GM18951 (cell line): ENCODE measurements around the gene FRMD4B.
"Not testable (repeated sequence)": the region's sequence is repeated elsewhere in the genome, so short reads cannot be mapped to it uniquely, and the experiment has no call there.

Source experiments
- POLR2A ChIP-seq: IDR thresholded peaks from 4 replicates; pipeline ENCODE4 v1.6.1; 2011; ENCODE audit warnings: mild to moderate bottlenecking; ENCODE audit not compliant: insufficient read length, insufficient read depth; ENCODE audit errors: extremely low read depth
- in situ Hi-C: fragments of 300-500 bp; cut with MboI; formaldehyde crosslinking; loops from one replicate; pipeline ENCODE4 v1.12.0; 2022; ENCODE audit warnings: low sequenced_read_pairs, mixed read lengths, inconsistent platforms; ENCODE audit not compliant: unreplicated experiment

FRMD4B gene

DNA sequence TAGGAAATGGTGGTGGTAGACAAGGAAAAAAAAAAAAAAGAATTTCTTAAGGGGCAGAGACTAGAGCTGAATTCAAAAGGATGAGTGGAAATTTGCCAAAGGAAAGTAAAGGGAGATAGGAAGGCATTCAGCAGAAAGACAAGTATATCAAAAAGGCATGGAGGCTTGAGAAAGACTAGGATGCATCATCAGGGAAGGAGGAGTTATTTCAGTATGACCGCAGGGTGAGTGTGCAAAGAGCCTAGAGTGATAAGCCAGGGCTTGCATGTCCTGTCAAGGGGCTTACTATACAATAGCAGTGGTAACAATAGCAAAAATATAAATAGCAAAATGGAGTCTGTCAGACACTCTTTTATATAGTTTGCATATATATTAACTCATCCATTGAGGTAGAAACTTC is 112.0 kb downstream of the FRMD4B start:
- TF ChIP-seq POLR2A = no peak
- in situ Hi-C loops = no loop called here

DNA sequence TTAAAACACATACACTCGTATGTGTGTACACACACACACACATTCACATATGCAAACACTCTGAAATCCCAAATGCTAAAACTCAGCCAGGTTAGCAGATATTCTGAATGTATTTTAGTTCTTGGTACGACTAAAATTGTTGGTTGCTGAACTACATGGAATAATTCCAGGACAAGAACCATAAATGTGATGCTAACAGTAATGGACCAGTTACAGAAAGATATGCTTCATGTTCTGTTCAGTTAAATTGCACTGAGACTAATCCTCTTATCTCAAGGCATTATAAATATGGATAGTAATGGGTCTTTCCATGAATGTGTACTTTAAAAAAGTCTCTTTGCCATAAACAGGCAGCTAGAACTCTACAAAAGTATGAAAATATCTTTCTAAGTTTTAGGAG is 113.3 kb downstream of the FRMD4B start:
- TF ChIP-seq POLR2A = no peak
- in situ Hi-C loops = no loop called here

DNA sequence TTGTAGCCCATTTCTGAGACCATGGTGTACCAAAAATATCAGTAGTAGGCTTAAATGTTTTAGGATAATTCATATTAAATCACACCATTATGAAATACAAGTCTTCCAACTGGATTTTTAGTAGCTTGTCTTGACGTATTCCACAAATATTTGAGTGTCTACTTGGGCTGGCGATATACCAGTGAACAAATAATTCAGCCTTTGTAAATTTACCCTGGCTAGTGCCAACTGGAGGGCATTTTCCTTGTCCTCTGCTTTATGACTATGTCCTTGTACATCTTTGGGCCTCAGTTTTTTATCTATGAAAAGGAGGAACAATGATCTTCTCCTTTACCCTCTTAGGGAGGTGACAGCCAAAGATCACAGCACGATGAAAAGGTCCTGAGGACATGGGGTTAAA is 114.8 kb downstream of the FRMD4B start:
- no peak for TF ChIP-seq POLR2A

DNA sequence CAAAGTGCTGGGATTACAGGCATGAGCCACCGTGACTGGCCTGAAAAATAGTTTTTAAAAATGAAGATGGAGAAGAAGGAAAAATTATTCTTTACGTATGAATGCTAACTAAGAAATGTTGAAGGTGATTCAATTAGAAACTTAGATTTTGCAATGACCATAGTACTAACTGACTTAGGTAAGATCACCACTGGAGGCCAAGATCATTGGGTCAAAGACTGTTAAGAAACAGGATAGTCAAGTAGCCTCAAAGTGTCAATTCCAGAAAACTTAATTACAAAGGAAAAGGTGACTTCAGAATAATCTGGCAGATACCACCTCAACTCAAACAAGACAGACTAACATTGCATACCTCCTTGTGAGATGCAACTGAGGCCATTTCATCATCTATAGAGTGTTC is 119.3 kb downstream of the FRMD4B start:
- no peak for TF ChIP-seq POLR2A
- in situ Hi-C loops = no loop called here

More for the DNA sequence above, 114.8 kb downstream of the FRMD4B start:
- in situ Hi-C loops = no loop called here

DNA sequence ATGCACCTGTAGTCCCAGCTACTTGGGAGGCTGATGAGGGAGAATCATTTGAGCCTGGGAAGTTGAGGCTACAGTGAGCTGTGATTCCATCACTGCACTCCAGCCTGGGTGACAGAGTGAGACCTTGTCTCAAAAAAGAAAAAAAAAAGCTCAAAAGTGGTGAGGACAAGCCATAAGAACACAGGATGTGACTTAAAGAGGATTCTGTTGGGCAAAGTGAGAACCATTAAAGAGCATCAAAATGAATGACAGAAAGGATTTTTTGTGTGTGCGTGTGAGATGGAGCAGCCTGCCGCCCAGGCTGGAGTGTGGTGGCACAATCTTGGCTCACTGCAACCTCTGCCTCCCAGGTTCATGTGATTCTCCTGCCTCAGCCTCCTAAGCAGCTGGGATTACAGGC is 119.8 kb downstream of the FRMD4B start:
- in situ Hi-C loops = not testable (repeated sequence)

DNA sequence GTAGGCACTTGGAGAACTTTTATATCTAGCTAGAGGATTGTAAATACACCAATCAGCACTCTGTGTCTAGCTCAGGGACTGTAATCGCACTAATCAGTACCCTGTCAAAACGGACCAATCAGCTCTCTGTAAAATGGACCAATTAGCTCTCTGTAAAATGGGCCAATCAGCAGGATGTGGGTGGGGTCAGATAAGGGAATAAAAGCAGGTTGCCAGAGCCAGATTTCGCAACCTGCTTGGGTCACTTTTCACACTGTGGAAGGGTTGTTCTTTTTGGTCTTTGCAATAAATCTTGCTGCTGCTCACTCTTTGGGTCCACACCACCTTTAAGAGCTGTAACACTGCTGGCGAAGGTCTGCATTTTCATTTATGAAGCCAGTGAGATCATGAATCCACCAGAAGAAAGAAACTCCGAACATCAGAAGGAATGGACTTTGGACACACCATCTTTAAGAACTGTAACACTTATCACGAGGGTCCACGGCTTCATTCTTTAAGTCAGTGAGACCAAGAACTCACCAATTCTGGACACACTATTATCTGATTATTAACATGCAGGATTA is 125.0 kb downstream of the FRMD4B start:
- in situ Hi-C loops = not testable (repeated sequence)

DNA sequence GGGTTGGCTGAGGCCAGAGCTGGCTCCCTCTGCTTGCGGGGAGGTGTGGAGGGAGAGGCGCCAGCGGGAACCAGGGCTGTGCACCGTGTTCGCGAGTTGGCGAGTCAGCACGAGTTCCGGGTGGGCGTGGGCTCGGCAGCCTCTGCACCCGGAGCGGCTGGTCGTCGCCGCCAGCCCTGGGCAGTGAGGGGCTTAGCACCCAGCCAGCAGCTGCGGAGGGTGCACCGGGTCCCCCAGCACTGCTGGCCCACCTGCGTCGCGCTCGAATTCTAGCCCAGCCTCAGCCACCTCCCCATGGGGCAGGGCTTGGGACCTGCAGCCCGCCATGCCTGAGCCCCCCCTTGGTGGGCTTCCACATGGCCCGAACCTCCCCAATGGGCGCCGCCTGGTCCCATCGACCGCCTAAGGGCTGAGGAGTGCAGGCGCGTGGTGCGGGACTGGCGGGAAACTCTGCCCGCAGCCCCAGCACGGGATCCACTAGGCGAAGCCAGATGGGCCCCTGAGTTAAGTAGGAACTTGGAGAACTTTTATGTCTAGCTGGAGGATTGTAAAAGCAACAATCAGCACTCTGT is 125.6 kb downstream of the FRMD4B start:
- in situ Hi-C loops = no loop called here
- no peak for TF ChIP-seq POLR2A

DNA sequence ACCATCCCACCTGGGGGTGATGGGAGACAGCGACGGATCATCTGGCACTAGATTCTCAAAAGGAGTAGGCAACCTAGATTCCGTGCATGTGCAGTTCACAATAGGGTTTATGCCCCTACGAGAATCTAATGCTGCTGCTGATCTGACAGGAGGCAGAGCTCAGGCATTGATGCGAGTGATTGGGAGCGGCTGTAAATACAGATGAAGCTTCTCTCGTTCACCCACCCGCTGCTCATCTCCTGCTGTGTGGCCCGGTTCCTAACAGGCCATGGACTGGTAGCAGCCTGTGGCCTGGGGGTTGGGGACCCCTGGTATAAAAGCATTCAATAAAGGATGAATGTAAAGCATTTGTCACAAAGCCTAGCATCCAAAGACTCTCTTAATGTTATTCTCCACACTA is 126.8 kb downstream of the FRMD4B start:
- in situ Hi-C loops = no loop called here
- TF ChIP-seq POLR2A = no peak

DNA sequence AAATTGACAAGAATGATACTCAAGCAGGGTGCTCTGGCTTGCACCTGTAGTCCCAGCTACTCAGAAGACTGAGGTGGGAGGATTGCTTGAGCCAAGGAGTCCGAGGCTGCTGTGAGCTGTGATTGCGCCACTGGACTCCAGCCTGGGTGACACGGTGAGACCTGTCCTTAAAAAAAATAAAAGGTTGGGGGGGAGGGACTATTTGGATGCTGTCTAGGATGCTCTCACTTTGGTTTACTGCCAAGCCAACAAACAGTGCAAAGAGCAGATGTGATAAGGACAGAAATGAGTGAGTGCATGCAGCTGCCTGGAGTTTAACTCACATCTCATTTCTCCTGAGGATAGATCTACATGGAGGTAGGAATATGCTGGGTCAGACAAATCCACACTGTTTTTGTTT is 130.0 kb downstream of the FRMD4B start:
- TF ChIP-seq POLR2A = no peak
- in situ Hi-C loops = no loop called here

DNA sequence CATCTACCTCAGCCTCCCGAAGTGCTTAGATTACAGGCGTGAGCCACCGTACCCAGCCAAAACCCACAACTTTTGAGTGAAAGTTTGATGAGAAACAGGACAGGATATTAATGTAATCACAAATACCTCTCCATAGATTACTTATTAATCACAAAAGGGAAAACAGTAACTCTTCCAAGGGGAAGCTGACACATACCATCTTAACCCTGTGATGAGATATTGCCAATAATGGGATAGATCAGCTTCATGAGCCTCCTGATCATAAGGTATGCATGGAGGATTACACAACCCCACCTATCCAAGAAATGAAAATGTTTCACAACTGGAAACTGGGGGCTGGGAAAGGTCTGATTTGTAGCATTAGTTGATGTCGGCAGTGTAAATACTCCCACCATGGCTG is 131.5 kb downstream of the FRMD4B start:
- TF ChIP-seq POLR2A = no peak
- in situ Hi-C loops = no loop called here

DNA sequence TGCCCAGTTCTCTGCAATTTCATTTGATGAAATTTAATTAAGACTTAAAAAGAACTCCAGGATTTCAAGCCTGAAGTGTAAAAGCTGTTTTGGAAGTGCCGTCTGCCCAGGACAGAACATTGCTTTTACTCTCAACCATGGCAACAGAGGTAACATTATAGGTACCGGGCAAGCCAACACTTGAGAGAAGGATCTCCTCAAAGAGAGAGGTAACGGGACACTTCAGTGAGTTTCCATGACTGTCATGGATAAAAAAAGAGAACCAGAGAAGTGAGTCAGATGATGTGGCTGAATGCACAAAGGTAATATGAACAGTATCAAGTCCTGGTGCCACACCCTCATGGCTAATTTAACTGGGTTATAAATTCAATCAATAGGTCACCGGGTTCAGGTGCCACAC is 133.3 kb downstream of the FRMD4B start:
- in situ Hi-C loops = no loop called here
- TF ChIP-seq POLR2A = no peak

DNA sequence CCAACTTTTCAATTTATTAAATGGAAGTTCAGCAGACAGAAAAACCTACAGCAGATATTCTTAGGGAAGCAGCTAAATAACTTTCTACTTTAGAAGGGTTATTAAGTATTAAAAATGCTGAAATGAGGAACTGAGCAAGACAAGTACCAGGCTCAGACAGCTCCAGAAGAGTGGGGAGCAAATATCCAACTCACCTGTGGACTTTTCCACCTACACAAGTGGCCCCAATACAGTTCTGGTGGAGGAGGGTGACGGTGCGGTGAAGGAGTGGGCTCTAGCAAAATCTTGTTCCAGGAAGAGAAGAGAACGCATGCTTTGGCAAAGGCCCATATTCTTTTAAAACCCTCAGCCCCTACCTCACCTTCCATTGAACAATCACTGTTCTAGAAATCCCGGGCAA is 133.7 kb downstream of the FRMD4B start:
- in situ Hi-C loops = no loop called here
- no peak for TF ChIP-seq POLR2A

DNA sequence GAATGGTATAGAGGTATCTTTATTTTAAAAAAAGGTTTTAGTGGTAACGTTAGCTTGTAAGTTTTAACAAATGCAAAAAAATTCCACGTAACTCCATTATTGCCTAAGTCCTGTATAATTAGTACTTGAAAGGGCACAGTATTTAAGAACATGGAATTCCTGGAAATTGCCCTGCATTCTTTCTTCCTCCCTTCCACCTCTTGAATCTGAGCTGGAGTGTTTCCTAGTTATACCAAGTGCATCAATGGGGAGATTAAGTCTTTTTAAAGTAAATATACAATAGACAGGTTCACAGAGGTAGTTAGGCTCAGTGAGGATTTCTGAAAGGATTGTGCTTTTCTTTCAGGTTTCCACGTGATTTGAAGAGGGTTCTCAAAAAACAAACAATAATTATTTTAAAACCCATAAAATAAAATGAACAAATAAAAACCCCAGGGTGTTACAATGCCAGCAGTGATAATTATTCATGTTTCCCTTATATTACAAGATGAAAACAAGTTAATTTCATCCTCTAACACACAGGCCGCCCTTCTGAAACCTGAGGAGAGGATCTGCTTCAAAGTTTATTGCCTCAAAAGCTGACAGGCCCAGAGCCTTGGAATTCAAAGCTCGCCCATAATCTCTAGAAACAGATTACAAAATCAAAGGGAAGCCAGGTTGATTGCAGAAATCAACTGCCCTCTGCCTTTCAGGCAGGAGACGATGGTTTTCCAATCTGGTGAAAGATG is 134.6 kb downstream of the FRMD4B start:
- no peak for TF ChIP-seq POLR2A
- in situ Hi-C loops = no loop called here

DNA sequence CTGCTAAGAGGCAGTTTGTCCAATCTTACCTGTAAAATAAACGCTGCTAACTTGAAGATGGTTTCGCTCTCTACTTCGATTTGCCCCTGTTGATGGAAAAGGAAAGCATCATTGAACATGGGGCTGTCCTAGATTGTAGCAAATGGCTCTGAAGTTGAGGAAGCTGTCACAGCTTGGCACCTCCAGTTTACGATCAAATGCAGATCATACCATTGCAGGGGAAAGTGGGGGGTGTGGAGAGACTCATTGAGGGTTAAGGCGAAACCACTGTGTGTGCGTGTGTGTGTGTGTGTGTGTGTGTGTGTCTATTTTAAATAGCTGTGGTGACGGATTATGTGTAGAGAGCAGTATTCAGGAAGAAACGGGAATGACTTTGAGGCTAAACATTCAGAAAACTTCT is 135.9 kb downstream of the FRMD4B start:
- in situ Hi-C loops = no loop called here
- TF ChIP-seq POLR2A = no peak
